Measurements from ENCODE around the gene TSPAN7. TPM values are rescaled to one million over a fixed set of nuclear protein-coding genes. Genes with fewer than 3 reads are reported as not detected.

TSPAN7 gene
- total and polyA plus RNA-seq, 9 of the 15 experiments (the other 6 are each of a cell fraction or from before 2014, with no cell fraction given), result 0.07 to 0.29 (median 0.12) TPM; not detected in 1

DNA sequence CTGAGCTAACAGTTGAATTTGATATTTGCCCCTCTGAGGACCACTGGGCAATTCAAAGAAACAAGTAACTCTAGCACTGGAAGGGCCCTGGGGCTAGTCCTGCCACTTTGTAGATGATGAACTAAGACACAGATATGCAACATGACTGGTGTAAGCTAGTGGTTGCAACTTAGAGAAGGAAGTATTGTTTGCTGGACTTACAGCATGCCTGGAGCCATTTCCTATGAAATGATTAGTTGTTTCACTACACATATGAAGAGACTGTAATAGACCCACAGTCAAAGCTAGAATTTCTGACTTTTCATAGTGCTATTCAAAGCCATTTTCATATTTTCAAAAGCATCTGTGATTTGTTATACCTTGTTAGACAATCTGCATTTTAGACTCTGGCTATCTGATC, 96.2 kb downstream of the TSPAN7 start (continued):
- no peak for TF ChIP-seq MBD2 (IDR thresholded peaks at IDR 0.05; ENCODE audit: borderline replicate concordance, low read depth)
- no peak for TF ChIP-seq MTA2 (IDR thresholded peaks at IDR 0.05; ENCODE audit: low read depth)
- TF ChIP-seq, protein P1, sequence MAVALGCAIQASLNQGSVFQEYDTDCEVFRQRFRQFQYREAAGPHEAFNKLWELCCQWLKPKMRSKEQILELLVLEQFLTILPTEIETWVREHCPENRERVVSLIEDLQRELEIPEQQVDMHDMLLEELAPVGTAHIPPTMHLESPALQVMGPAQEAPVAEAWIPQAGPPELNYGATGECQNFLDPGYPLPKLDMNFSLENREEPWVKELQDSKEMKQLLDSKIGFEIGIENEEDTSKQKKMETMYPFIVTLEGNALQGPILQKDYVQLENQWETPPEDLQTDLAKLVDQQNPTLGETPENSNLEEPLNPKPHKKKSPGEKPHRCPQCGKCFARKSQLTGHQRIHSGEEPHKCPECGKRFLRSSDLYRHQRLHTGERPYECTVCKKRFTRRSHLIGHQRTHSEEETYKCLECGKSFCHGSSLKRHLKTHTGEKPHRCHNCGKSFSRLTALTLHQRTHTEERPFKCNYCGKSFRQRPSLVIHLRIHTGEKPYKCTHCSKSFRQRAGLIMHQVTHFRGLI (CRISPR knock-in tag; IDR thresholded peaks at IDR 0.05), result no peak
- no peak for TF ChIP-seq POLR3G (IDR thresholded peaks at IDR 0.05; ENCODE audit: extremely low read depth, insufficient read length, insufficient replicate concordance)
- TF ChIP-seq, protein P2, sequence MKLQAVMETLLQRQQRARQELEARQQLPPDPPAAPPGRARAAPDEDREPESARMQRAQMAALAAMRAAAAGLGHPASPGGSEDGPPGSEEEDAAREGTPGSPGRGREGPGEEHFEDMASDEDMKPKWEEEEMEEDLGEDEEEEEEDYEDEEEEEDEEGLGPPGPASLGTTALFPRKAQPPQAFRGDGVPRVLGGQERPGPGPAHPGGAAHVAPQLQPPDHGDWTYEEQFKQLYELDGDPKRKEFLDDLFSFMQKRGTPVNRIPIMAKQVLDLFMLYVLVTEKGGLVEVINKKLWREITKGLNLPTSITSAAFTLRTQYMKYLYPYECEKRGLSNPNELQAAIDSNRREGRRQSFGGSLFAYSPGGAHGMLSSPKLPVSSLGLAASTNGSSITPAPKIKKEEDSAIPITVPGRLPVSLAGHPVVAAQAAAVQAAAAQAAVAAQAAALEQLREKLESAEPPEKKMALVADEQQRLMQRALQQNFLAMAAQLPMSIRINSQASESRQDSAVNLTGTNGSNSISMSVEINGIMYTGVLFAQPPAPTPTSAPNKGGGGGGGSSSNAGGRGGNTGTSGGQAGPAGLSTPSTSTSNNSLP (IDR thresholded peaks at IDR 0.05; ENCODE audit: borderline replicate concordance, low read depth, low read length), result no peak

DNA sequence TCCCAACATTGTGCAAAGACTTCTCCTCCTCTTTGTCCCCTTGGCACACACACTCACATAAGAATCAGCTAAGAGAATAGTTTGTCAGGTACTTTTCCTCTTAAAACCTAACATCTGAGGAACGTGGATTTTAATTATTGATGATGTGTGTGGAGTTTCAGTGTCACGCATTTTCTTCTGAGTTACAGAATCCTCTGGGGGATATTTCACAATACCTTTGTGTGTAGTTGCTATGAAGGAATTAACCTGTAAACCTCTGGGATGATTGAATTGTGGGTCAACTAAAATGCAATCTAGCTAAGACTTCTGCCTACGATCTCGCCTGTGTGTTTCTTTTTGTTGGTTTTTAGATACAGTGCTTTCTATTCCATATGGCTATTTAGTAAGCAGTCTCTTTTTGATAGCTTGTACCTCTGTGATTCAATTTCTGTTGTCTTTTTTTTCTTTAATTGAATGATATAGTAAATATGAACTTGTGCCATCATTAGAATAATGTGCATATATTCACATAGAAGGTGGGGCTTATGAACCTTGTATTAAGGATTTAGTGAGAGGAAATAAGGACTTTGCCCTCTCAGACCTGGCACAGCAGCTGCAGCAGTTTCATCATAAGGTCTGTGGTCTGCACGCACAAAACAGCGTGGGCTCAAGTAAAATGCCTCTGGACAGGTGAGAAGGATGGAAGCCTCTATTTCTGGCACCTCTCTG, 99.2 kb downstream of the TSPAN7 start:
- H4K20me1 ChIP-seq (replicated peaks; ENCODE audit: control insufficient read depth, insufficient read depth, low read length), result no peaks in the 10 kb centered on the region
- no peak overlapping the region for H3K4me3 ChIP-seq
- no peak for ATAC-seq
- POLR2A ChIA-PET, result no interaction called here
- no peak for DNase-seq (ENCODE audit: extremely low read depth in 1 of 4, low spot score in 3 of 4)
- no TSS peak for BruUV-seq (replicated peaks)
- no peak overlapping the region for H2AFZ ChIP-seq (ENCODE audit: low read depth, low read length)
- H3K79me2 ChIP-seq (ENCODE audit: control insufficient read depth, insufficient read depth, low read length), result no peaks in the 10 kb centered on the region
- H3K9me1 ChIP-seq (ENCODE audit: control insufficient read depth, insufficient read depth, low read length), result no peaks in the 10 kb centered on the region
- no peaks in the 10 kb centered on the region for H3K9me3 ChIP-seq (replicated peaks; ENCODE audit: control insufficient read depth, insufficient read depth, low read depth, low read length)
- intact Hi-C loops (cut with micrococcal nuclease) (loop anchor here (5.0 kb wide), 2 partner anchors 33 to 97 kb away; no protein-coding TSS in a partner anchor), in situ Hi-C loops (cut with MboI) (no loop called here)
- no peak overlapping the region for H3K27ac ChIP-seq (ENCODE audit: extremely low read depth, low read depth, low read length)
- H3K4me1 ChIP-seq (replicated peaks in 1 of 2; ENCODE audit: control insufficient read depth in 2 of 2, insufficient read depth in 2 of 2, low read length in 2 of 2), result peaks cover 4 to 13% of the 10 kb centered on the region in 2 experiments; a peak in 4 of 5 replicates
- H3K4me2 ChIP-seq (ENCODE audit: insufficient read depth, low read length), result no peak overlapping the region
- no peak for FAIRE-seq
- TF ChIP-seq, protein P3, sequence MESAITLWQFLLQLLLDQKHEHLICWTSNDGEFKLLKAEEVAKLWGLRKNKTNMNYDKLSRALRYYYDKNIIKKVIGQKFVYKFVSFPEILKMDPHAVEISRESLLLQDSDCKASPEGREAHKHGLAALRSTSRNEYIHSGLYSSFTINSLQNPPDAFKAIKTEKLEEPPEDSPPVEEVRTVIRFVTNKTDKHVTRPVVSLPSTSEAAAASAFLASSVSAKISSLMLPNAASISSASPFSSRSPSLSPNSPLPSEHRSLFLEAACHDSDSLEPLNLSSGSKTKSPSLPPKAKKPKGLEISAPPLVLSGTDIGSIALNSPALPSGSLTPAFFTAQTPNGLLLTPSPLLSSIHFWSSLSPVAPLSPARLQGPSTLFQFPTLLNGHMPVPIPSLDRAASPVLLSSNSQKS (CRISPR knock-in tag; IDR thresholded peaks at IDR 0.05), result no peak
- TF ChIP-seq CEBPG (CRISPR knock-in tag; IDR thresholded peaks at IDR 0.05), result no peak
- TF ChIP-seq CEBPG (tag; conservative IDR thresholded peaks at IDR 0.05 in 1 of 2, IDR thresholded peaks at IDR 0.05 in 1 of 2), result peak in 1 of 2 experiments; percentile 22; a peak in 1 of 4 replicates
- peak; percentile 78 for TF ChIP-seq CEBPB (tag; IDR thresholded peaks at IDR 0.05)
- H3K9ac ChIP-seq (ENCODE audit: insufficient read depth in 1 of 2, low read depth in 2 of 2, low read length in 2 of 2), result no peak overlapping the region
- no peaks in the 10 kb centered on the region for H3K27me3 ChIP-seq (ENCODE audit: control insufficient read depth in 2 of 2, insufficient read depth in 2 of 2, low read length in 2 of 2)
- no peaks in the 10 kb centered on the region for H3K36me3 ChIP-seq (ENCODE audit: control insufficient read depth, insufficient read depth, low read length)
- WGBS (ENCODE audit: insufficient coverage, low coverage, missing lambda C conversion rate), result 24% methylated on average over 6 of the region's 6 CpGs
- CTCF ChIA-PET (ENCODE audit: low intra/inter-chr PET ratio), result no interaction called here
